ENCODE data around the gene GSTO2. TPM values are rescaled to one million over a fixed set of nuclear protein-coding genes. Genes with fewer than 3 reads are reported as not detected.

The GSTO2 gene
- total RNA-seq, 1 donor from 2014 or later = 24.0 TPM

DNA sequence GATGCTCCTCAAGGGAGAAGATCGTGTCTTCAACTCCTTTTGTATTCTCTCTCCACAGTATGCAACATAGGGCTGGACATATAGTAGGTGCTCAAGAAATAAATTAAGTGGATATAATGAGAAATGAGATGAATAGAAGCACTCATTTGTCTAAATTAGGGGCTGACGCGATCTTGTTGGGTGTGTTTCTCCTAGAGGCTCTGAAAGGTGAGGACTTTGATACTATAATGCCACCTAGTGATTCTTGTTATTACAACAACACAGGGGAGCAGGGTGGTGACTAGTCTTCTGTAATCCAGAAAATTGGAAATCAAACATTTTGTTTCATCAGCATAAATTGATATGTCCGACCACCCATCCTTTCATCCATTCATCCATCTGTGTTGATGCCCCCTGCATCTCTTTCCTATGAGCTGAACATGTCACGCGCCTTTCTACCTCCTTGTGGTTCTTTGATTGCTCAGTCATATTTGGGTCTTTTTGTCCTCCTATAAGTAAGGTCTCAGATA lies 81.2 kb downstream of the GSTO2 start:
- peaks cover 2% of the 10 kb centered on the region for H3K27me3 ChIP-seq (ENCODE audit: control insufficient read depth, insufficient read depth, low read length)
- H3K4me3 ChIP-seq (ENCODE audit: low read depth, low read length) = no peak overlapping the region
- no peaks in the 10 kb centered on the region for H3K36me3 ChIP-seq (ENCODE audit: control insufficient read depth, insufficient read depth, low read length)
- TF ChIP-seq, protein P1, sequence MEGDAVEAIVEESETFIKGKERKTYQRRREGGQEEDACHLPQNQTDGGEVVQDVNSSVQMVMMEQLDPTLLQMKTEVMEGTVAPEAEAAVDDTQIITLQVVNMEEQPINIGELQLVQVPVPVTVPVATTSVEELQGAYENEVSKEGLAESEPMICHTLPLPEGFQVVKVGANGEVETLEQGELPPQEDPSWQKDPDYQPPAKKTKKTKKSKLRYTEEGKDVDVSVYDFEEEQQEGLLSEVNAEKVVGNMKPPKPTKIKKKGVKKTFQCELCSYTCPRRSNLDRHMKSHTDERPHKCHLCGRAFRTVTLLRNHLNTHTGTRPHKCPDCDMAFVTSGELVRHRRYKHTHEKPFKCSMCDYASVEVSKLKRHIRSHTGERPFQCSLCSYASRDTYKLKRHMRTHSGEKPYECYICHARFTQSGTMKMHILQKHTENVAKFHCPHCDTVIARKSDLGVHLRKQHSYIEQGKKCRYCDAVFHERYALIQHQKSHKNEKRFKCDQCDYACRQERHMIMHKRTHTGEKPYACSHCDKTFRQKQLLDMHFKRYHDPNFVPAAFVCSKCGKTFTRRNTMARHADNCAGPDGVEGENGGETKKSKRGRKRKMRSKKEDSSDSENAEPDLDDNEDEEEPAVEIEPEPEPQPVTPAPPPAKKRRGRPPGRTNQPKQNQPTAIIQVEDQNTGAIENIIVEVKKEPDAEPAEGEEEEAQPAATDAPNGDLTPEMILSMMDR (IDR thresholded peaks at IDR 0.05; ENCODE audit: insufficient read depth, low read length, poor library complexity, severe bottlenecking) = peak; percentile 56
- DNase-seq (ENCODE audit: low read depth) = no peak

DNA sequence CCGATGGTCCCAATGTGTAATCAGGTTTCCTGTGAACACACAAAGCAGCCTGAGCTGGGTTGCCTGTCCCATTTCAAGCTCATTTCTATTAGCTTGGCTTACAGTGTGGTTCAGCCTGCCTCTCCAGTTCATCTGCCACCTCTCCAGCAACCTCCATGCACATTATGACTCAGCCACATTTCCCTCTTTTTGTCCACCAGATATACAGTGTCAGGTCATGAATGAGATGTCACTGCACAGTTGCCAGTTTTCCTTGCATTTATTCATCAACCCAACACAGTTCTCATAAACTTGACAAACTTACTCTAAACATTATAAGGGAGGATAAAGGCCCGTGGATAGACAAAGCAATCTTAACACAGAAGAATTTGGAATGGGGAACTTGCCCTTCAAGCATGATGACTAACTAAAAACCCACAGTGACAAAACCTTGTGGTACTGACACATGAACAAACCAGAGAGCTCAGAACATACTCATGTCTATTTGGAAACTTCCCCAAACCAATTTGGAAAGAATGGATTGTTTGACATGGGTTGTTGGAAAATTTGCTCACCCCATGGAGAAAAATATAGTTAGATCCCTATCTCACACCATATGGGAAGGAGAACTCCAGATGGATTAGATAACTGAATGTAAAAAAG lies 82.2 kb downstream of the GSTO2 start:
- Histone ChIP-seq H3K36me3 (ENCODE audit: control insufficient read depth, insufficient read depth, low read length) (no peaks in the 10 kb centered on the region), H3K4me3 (ENCODE audit: low read depth, low read length) (no peak overlapping the region), H3K27me3 (ENCODE audit: control insufficient read depth, insufficient read depth, low read length) (peaks cover 2% of the 10 kb centered on the region)
- DNase-seq (ENCODE audit: low read depth) = no peak
- TF ChIP-seq, protein P1 (IDR thresholded peaks at IDR 0.05; ENCODE audit: insufficient read depth, low read length, poor library complexity, severe bottlenecking) = no peak

DNA sequence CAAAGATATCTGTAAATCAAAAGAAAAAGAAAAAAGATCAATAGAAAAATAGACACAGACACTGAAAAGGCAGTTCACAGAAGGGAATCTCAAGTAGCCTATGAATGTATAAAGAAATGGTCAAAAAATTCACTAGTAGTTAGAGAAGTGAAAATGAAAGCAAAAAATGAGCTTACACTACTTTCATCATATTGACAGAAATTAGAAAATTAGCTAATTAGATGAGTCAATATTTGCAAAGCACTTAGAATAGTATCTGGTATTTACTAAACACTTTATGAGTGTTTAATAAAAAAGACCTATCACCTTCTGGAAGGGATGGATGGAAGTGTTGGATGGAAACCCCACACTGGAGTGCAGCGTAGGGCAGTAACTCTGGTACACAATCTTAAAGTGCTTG lies 82.9 kb downstream of the GSTO2 start:
- TF ChIP-seq, protein P1 (IDR thresholded peaks at IDR 0.05; ENCODE audit: insufficient read depth, low read length, poor library complexity, severe bottlenecking) = no peak
- peaks cover 2% of the 10 kb centered on the region for H3K27me3 ChIP-seq (ENCODE audit: control insufficient read depth, insufficient read depth, low read length)
- no peak for DNase-seq (ENCODE audit: low read depth)
- no peak overlapping the region for H3K4me3 ChIP-seq (ENCODE audit: low read depth, low read length)
- H3K36me3 ChIP-seq (ENCODE audit: control insufficient read depth, insufficient read depth, low read length) = no peaks in the 10 kb centered on the region

DNA sequence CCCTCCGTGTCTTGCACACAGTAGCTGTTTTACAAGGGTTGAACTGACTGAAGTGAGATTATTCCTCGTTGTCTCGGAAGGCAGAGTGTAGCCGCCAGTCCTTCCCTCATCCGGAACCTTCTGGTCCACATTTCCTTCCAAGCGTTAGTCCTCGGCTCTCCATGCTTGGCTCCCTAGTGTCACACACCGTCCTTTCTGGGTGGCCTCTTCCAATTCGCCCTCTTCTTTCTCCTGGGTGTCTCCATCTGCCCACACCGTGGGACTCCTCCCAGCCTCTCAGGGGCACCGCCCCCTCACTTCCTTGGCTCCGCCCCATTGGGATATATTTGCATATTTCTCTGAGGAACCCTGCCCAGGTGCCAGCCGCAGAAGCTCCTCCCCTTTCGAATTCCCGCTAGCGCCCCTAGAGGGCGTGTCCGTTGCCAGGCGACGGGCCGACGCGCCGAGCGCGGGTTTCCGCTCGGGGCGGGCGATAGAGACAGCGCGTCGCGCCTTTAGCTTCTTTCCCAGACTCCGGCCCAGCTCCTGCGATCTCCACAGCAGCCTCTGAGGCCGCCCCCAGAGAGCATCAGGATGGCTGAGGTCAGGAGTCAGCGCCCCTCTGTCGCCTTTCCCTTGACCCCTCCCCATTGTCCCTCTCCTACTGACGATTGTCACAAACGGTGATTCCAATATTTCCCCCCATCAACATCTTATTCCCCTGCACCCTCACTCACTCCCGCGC lies 84.5 kb downstream of the GSTO2 start, which contains the start of gene CFAP58:
CFAP58 (plus strand) TSS at position 509 of the 724 bp plus-strand sequence; CDS start at position 574, 65 bp downstream.
- Histone ChIP-seq H3K4me3 (ENCODE audit: low read depth, low read length) (peak within 1 kb of the TSS; percentile 59), H3K36me3 (ENCODE audit: control insufficient read depth, insufficient read depth, low read length) (no peaks in the 10 kb centered on the region), H3K27me3 (ENCODE audit: control insufficient read depth, insufficient read depth, low read length) (peaks cover 2% of the 10 kb centered on the region)
- TF ChIP-seq, protein P1 (IDR thresholded peaks at IDR 0.05; ENCODE audit: insufficient read depth, low read length, poor library complexity, severe bottlenecking) = peak; percentile 78
- DNase-seq (ENCODE audit: low read depth) = no peak

Other genes with a start within 250 kb of the GSTO2 start
- gene COL17A1, start 183.3 kb upstream of the GSTO2 start, total RNA-seq = 0.21 and 0.33 TPM in 2 replicates
- gene SFR1, start 147.0 kb upstream of the GSTO2 start, total RNA-seq = 11.0 and 12.8 TPM in 2 replicates
- gene CFAP43, start 36.8 kb upstream of the GSTO2 start, total RNA-seq = 0.34 and 0.75 TPM in 2 replicates
- 352 and 414 TPM in 2 replicates for gene GSTO1, start 14.3 kb upstream of the GSTO2 start, total RNA-seq
- gene ITPRIP, start 69.3 kb downstream of the GSTO2 start, total RNA-seq = 34.8 and 41.1 TPM in 2 replicates
- 0.75 TPM in 2 replicates for gene CFAP58, start 84.6 kb downstream of the GSTO2 start, total RNA-seq